Activated CD4-positive, alpha-beta T cell treated with anti-CD3 and anti-CD28 coated beads for 48 hours (primary cell): ENCODE results near the gene TMEM115.

Experiments
- DNase-seq: peaks from one replicate; pipeline ENCODE4 v3.0.0-alpha.2; 2020

Gene TMEM115

GRCh38 chr3:50358911-50359759, at the start of gene TMEM115:
Gene TMEM115, minus strand, starts transcription at chr3:50359521. Its CDS starts 458 bp downstream, at chr3:50359063.
- peak; percentile 96 for DNase-seq

- DNase-seq: no peak
Measured at GRCh38 chr3:50408443-50408944, 49.2 kb upstream of the TMEM115 start.

- DNase-seq: no peak
Measured at GRCh38 chr3:50406487-50406886, 47.2 kb upstream of the TMEM115 start.

- DNase-seq: peak; percentile 43
Measured at GRCh38 chr3:50405249-50405648, 45.9 kb upstream of the TMEM115 start.

GRCh38 chr3:50401978-50402595, 42.8 kb upstream of the TMEM115 start:
- DNase-seq: no peak

- no peak for DNase-seq
Measured at GRCh38 chr3:50396502-50396901, 37.2 kb upstream of the TMEM115 start.

- DNase-seq: no peak
Measured at GRCh38 chr3:50395070-50395860, 35.9 kb upstream of the TMEM115 start.

GRCh38 chr3:50393061-50393460, 33.7 kb upstream of the TMEM115 start:
- DNase-seq: no peak

GRCh38 chr3:50392101-50392715, 32.9 kb upstream of the TMEM115 start:
- DNase-seq: no peak

- DNase-seq: no peak
Measured at GRCh38 chr3:50390508-50391224, 31.3 kb upstream of the TMEM115 start.

- DNase-seq: no peak
Measured at GRCh38 chr3:50389414-50389767, 30.1 kb upstream of the TMEM115 start.

- no peak for DNase-seq
Measured at GRCh38 chr3:50388720-50389413, 29.5 kb upstream of the TMEM115 start.

GRCh38 chr3:50388016-50388719, 28.8 kb upstream of the TMEM115 start:
- no peak for DNase-seq

- no peak for DNase-seq
Measured at GRCh38 chr3:50385754-50386153, 26.4 kb upstream of the TMEM115 start.

- DNase-seq: no peak
Measured at GRCh38 chr3:50383750-50384149, 24.4 kb upstream of the TMEM115 start.

- no peak for DNase-seq
Measured at GRCh38 chr3:50382722-50383121, 23.4 kb upstream of the TMEM115 start.

- no peak for DNase-seq
Measured at GRCh38 chr3:50381383-50381782, 22.1 kb upstream of the TMEM115 start.

GRCh38 chr3:50380405-50381085, 21.2 kb upstream of the TMEM115 start:
- no peak for DNase-seq

GRCh38 chr3:50378757-50379156, 19.4 kb upstream of the TMEM115 start:
- DNase-seq: no peak

GRCh38 chr3:50378024-50378423, 18.7 kb upstream of the TMEM115 start:
- no peak for DNase-seq
